GM10248 (cell line): ENCODE data around the gene PNPLA2.

Source experiments
- CTCF ChIA-PET: fragments of 300-600 bp; sonication (Branson Sonifier 250); formaldehyde crosslinking; extraction: SDS; loops from one replicate; lab custom pipeline; 2021; ENCODE audit warnings: antibody characterized with exemption; lab: Yijun Ruan, JAX
- POLR2A ChIA-PET: fragments of 350-650 bp; sonication (Branson Sonifier 250); formaldehyde crosslinking; extraction: SDS; loops from one replicate; lab custom pipeline; 2020; ENCODE audit warnings: antibody characterized with exemption; lab: Yijun Ruan, JAX
- DNase-seq: peaks from one replicate; pipeline ENCODE4 v3.0.0; 2012; ENCODE audit errors: extremely low spot score
- CTCF ChIP-seq: IDR thresholded peaks from 2 replicates; pipeline ENCODE4 v1.5.1; 2012; ENCODE audit warnings: mild to moderate bottlenecking, low read depth; ENCODE audit errors: extremely low read depth, missing control alignments, control extremely low read depth

PNPLA2 gene

GRCh38 chr11:794766-795633 lies 23.7 kb upstream of the PNPLA2 start:
- CTCF ChIA-PET, result interaction anchor here (1.0 to 2.4 kb wide), 5 partner anchors 11 to 276 kb away, joined by 3 to 12 read pairs (median 3); partner anchors contain the start of gene RPLP2

GRCh38 chr11:795634-796564 lies 22.8 kb upstream of the PNPLA2 start:
- no peak for TF ChIP-seq CTCF
- ChIA-PET POLR2A (interaction anchor here (0.8 to 1.2 kb wide), 3 partner anchors 13 to 100 kb away, joined by 3 to 4 read pairs (median 3); partner anchors contain the start of genes PNPLA2 and TMEM80), CTCF (interaction anchor here (1.0 to 2.4 kb wide), 9 partner anchors 12 to 277 kb away, joined by 3 to 12 read pairs (median 3); partner anchors contain the start of gene RPLP2)
- DNase-seq, result peak; percentile 93

More at GRCh38 chr11:794766-795633, 23.7 kb upstream of the PNPLA2 start:
- DNase-seq, result no peak
- TF ChIP-seq CTCF, result no peak
- POLR2A ChIA-PET, result interaction anchor here (0.5 to 0.8 kb wide), 2 partner anchors 24 to 99 kb away, joined by 3 to 4 read pairs; partner anchors contain the start of gene TMEM80

- no peak for TF ChIP-seq CTCF
Observed at GRCh38 chr11:796565-797295, 22.0 kb upstream of the PNPLA2 start.

GRCh38 chr11:797296-798092 lies 21.2 kb upstream of the PNPLA2 start:
- DNase-seq, result peak; percentile 85
- CTCF ChIA-PET, result interaction anchor here (1.0 to 2.4 kb wide), 6 partner anchors 11 to 102 kb away, joined by 3 to 12 read pairs (median 4); partner anchors contain the start of genes DEAF1, RPLP2 and TMEM80
- POLR2A ChIA-PET, result interaction anchor here (0.6 to 1.2 kb wide), 4 partner anchors 13 to 585 kb away, joined by 3 to 5 read pairs (median 4); partner anchors contain the start of gene PNPLA2
- no peak for TF ChIP-seq CTCF

More at GRCh38 chr11:796565-797295, 22.0 kb upstream of the PNPLA2 start:
- POLR2A ChIA-PET, result interaction anchor here (0.6 to 1.2 kb wide), 5 partner anchors 12 to 584 kb away, joined by 3 to 5 read pairs (median 3); partner anchors contain the start of gene PNPLA2
- DNase-seq, result no peak
- CTCF ChIA-PET, result interaction anchor here (1.0 to 2.4 kb wide), 8 partner anchors 12 to 242 kb away, joined by 3 to 12 read pairs (median 3); partner anchors contain the start of genes DEAF1, RPLP2 and TMEM80

GRCh38 chr11:798093-798713 lies 20.5 kb upstream of the PNPLA2 start, which contains the start of gene SLC25A22:
Gene SLC25A22 (minus strand): TSS chr11:798281. CDS start chr11:795006, 3,275 bp downstream.
- peak; percentile 84 for TF ChIP-seq CTCF
- ChIA-PET CTCF (interaction anchor here (1.0 to 1.2 kb wide), 3 partner anchors 11 to 102 kb away, joined by 3 to 6 read pairs (median 4); partner anchors contain the start of genes RPLP2 and TMEM80), POLR2A (no interaction called here)
- DNase-seq, result peak; percentile 93
